Kidney tubule cell (primary cell): ENCODE data around the gene BAG2.

Source experiments
- DNase-seq: peaks from one replicate; pipeline ENCODE4 v3.0.0-alpha.2; 2018; ENCODE audit warnings: low spot score

The BAG2 gene

DNA sequence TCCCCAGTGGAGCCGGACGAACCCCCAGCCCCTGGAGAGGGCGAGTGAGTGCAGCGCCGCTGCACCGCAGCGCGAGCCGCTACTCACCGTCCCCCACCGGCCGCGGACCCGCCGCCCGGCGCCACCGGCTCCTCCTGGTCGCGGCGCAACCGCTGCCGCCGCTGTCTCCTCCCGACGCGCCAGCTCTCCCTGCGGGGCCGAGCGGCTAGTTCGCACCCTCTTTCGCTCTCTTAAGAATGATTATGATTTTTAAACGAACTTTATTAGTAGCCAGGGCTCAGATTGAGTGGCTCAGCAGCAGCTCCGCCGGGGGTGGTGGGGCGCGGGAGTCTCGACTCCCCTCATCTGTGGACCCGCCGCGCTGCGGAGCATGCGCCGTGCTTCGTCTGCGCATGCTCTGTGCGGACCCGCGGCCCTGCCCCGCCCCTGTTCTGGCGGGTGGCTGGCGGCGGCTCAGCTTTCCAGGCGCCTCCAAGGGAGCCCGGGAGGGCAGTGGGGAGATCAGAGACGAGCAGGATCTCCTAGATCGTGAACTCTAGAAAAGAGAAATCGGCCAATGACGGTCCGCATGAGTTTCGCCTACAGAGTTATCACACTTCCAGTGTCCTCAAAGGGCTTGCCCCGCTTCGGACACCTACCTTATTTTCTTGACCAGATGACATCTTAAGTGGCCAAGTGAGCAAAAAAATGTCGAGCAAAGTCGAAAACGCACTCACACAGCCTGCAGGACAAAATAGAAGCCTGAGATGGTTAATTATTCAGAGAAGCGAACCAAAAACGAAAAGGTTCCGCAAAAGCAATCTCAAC, 50.0 kb downstream of the BAG2 start, which contains the start of gene RAB23:
Gene RAB23 (minus strand): TSS at position 372 of the 807 bp plus-strand sequence. CDS start 11,927 bp downstream, outside the sequence.
- DNase-seq = peak; percentile 88

DNA sequence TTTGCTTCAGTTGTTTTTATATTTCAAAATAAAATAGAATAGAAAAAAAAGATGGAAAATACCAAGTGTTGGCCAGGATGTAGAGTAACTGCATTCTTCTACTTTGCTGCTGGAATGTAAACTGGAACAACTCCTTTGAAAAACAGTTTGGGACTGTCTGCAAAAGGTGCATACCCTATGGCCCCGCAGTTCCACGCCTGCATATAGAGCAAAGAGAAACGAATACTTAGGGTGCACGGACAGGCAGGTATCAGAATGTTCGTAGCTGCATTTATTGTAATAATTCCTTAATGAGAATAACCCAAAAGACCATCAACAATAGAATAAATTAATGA, 50.6 kb downstream of the BAG2 start:
- no peak for DNase-seq

DNA sequence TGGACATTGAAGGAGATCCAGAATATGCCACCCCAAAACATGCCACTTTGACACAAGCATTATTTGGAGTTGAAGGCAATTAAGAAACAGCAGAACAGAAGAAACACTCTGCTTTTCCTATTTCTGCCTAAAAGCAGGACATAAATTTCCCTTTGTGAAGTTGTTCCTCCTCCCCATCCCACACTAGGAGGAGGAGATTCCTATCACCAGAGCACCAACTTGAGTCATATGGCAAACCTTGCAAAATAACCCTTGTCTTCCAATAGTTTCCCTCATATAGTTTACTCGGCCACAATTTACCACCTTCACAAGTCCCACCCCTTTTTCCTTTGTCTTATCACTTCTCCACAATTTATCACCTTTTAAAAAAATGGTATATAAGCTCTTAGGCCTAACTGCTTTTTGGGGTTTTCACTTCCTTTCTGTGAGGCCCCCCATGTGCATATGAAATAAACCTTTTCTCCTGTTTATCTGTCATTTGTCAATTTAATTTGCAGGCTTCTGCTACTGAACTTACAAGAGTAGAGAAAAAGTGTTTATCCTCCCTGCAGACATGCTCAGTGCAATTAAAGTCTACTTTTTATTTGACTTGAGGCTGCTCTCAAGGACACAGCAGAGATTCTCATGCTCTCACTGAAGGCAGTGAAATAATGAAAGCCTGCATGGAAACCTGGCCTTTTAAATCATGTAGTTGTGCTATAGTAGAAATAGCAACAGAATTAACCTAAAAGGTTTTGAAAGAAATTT, 52.8 kb downstream of the BAG2 start:
- no peak for DNase-seq

- no peak for DNase-seq
These were observed 54.1 kb downstream of the BAG2 start for GRCh38 chr6:57226221-57226620.
